HepG2 (cell line): ENCODE data around the gene RANBP3. TPM values are rescaled to one million over a fixed set of nuclear protein-coding genes. Genes with fewer than 3 reads are reported as not detected.

ENCODE experiments used
- ATF2 ChIP-seq: sonication (generic); formaldehyde crosslinking; IDR thresholded peaks from 2 replicates; pipeline ENCODE4 v1.4.0; 2020; ENCODE audit warnings: missing genetic modification reagents
- CREM ChIP-seq, 2 experiments: sonication (generic) in 1 of 2; formaldehyde crosslinking in 1 of 2; IDR thresholded peaks; 2 replicates each; pipeline versions ENCODE4 v1.4.0 to v1.6.1; 2016 to 2020; ENCODE audit warnings: antibody characterized with exemption in 1 of 2, mild to moderate bottlenecking in 1 of 2, missing genetic modification reagents in 1 of 2
- E2F1 ChIP-seq: sonication (generic); formaldehyde crosslinking; IDR thresholded peaks from 2 replicates; pipeline ENCODE4 v1.5.0; 2020; ENCODE audit warnings: missing genetic modification reagents
- EP300 ChIP-seq, 3 experiments: sonication (generic) in 1 of 3; formaldehyde crosslinking in 1 of 3; IDR thresholded peaks; 2 replicates each; pipeline versions ENCODE4 v1.5.1 to v1.6.1; 2011 to 2020; ENCODE audit warnings: low read depth in 2 of 3, low read length in 2 of 3, borderline replicate concordance in 1 of 3, improper control_type of control experiment in 1 of 3, mild to moderate bottlenecking in 1 of 3, missing genetic modification reagents in 1 of 3, moderate library complexity in 1 of 3
- HMG20A ChIP-seq: IDR thresholded peaks from 2 replicates; pipeline ENCODE4 v1.6.1; 2016; ENCODE audit warnings: borderline replicate concordance
- HOMEZ ChIP-seq: IDR thresholded peaks from 2 replicates; pipeline ENCODE4 v1.6.1; 2016; ENCODE audit warnings: low read depth
- PAXIP1 ChIP-seq: sonication (generic); formaldehyde crosslinking; conservative IDR thresholded peaks from 2 replicates; pipeline ENCODE4 v1.4.0; 2020; ENCODE audit warnings: mild to moderate bottlenecking, missing genetic modification reagents, moderate library complexity
- RXRB ChIP-seq: IDR thresholded peaks from 2 replicates; pipeline ENCODE4 v1.6.1; 2016; ENCODE audit warnings: borderline replicate concordance, missing genetic modification reagents, missing compliant biosample characterization
- STAT5B ChIP-seq: sonication (generic); formaldehyde crosslinking; IDR thresholded peaks from 2 replicates; pipeline ENCODE4 v1.4.0; 2020; ENCODE audit warnings: missing genetic modification reagents
- TRAFD1 ChIP-seq: sonication (generic); formaldehyde crosslinking; IDR thresholded peaks from 2 replicates; pipeline ENCODE4 v1.5.1; 2020; ENCODE audit warnings: missing genetic modification reagents, mild to moderate bottlenecking, borderline replicate concordance
- YEATS4 ChIP-seq: sonication (generic); formaldehyde crosslinking; IDR thresholded peaks from 2 replicates; pipeline ENCODE4 v1.4.0; 2020; ENCODE audit warnings: missing genetic modification reagents, borderline replicate concordance
- ZBTB49 ChIP-seq: sonication (generic); formaldehyde crosslinking; IDR thresholded peaks from 2 replicates; pipeline ENCODE4 v1.4.0; 2020; ENCODE audit warnings: missing genetic modification reagents, borderline replicate concordance
- ZFAT ChIP-seq: sonication (generic); formaldehyde crosslinking; conservative IDR thresholded peaks from 2 replicates; pipeline ENCODE4 v1.8.1; 2023; ENCODE audit warnings: missing genetic modification reagents, inconsistent platforms
- ZNF260 ChIP-seq: sonication (generic); formaldehyde crosslinking; IDR thresholded peaks from 2 replicates; pipeline ENCODE4 v1.4.0; 2020; ENCODE audit warnings: missing genetic modification reagents, low read depth, mild to moderate bottlenecking, borderline replicate concordance
- ZNF556 ChIP-seq: sonication (generic); formaldehyde crosslinking; IDR thresholded peaks from 2 replicates; pipeline ENCODE4 v1.4.0; 2020; ENCODE audit warnings: mild to moderate bottlenecking, missing genetic modification reagents, borderline replicate concordance
- polyA plus RNA-seq, 8 experiments: library from polyadenylated mRNA; depleted of rRNA in 3 of 8; stranded (reverse) in 7 of 8; unstranded in 1 of 8; fragments of >200 nt; fragmentation: Illumina TruSeq in 4 of 8; extraction: Trizol in 4 of 8; gene quantifications; 2 replicates each; pipeline versions ENCODE4 v1.2.1 to v1.2.3, GENCODE V29; 2011 to 2016; ENCODE audit warnings: low read depth in 4 of 8, missing spikeins in 1 of 8, mixed read lengths in 1 of 8; ENCODE audit not compliant: insufficient read depth in 1 of 8
- total RNA-seq, 5 experiments: library from RNA; depleted of rRNA; stranded (reverse); fragments of >200 nt; fragmentation: Illumina TruSeq; extraction: Trizol; gene quantifications; 2 replicates each; pipeline ENCODE4 v1.2.3, GENCODE V29; 2016; ENCODE audit warnings: low read depth in 1 of 5

The RANBP3 gene
- total and polyA plus RNA-seq, 2 of the 13 experiments (the other 11 are each of a cell fraction or from before 2014, with no cell fraction given) = 39.5 to 149 TPM

- peak; percentile 99 for TF ChIP-seq PAXIP1
- TF ChIP-seq HMG20A = peak; percentile 90
- TF ChIP-seq EP300 (IDR thresholded peaks at IDR 0.05; ENCODE audit: low read depth in 2 of 2, low read length in 2 of 2) = peak; percentile 93 to 97
- TF ChIP-seq EP300 (CRISPR knock-in tag; IDR thresholded peaks at IDR 0.05; ENCODE audit: borderline replicate concordance) = peak; percentile 98
- 0 out of 2 replicates have a peak, but pooled peaks have one; percentile 39 for TF ChIP-seq TRAFD1 (CRISPR knock-in tag)
- no peak for TF ChIP-seq ZFAT (CRISPR knock-in tag)
- peak; percentile 67; the same call in 1 of the 2 replicates for TF ChIP-seq ZBTB49 (CRISPR knock-in tag)
- TF ChIP-seq YEATS4 (CRISPR knock-in tag) = peak; percentile 55; the same call in 1 of the 2 replicates
- peak; percentile 67 for TF ChIP-seq HOMEZ (CRISPR knock-in tag)
- TF ChIP-seq ZNF260 (CRISPR knock-in tag) = no peak
- peak; percentile 83 for TF ChIP-seq CREM (IDR thresholded peaks at IDR 0.05)
- TF ChIP-seq CREM (CRISPR knock-in tag; IDR thresholded peaks at IDR 0.05) = no peak
- TF ChIP-seq ZNF556 (CRISPR knock-in tag) = peak; percentile 78; the same call in 1 of the 2 replicates
- no peak for TF ChIP-seq E2F1 (CRISPR knock-in tag)
- no peak for TF ChIP-seq STAT5B
- peak; percentile 94 for TF ChIP-seq ATF2
- peak; percentile 100 for TF ChIP-seq RXRB (CRISPR knock-in tag)
Measured at GRCh38 chr19:5870986-5871394, 107.0 kb downstream of the RANBP3 start (continued).
